ENCODE measurements around the gene HUNK. TPM values are rescaled to one million over a fixed set of nuclear protein-coding genes. Genes with fewer than 3 reads are reported as not detected.
"Not testable (repeated sequence)": the region's sequence is repeated elsewhere in the genome, so short reads cannot be mapped to it uniquely, and the experiment has no call there.

Gene HUNK
- polyA plus RNA-seq, 1 donor (not counting 4 experiments of a cell fraction or from before 2014, with no cell fraction given): 0.03 TPM

GRCh38 chr21:31945546-31945945, 72.7 kb downstream of the HUNK start:
- FAIRE-seq: no peak
- dilution Hi-C loops (cut with MboI; ENCODE audit: extremely low pct_ligation_motif_present, low sequenced_read_pairs): no loop called here
- Histone ChIP-seq H4K20me1 (ENCODE audit: control insufficient read depth, extremely low read depth, insufficient read depth, low read length) (no peaks in the 10 kb centered on the region), H3K27ac (ENCODE audit: control insufficient read depth, insufficient read depth, low read length) (no peak overlapping the region), H3K36me3 (ENCODE audit: control insufficient read depth in 2 of 2, extremely low read depth in 1 of 2, insufficient read depth in 2 of 2, low read length in 2 of 2) (no peaks in the 10 kb centered on the region), H3K9me1 (ENCODE audit: control insufficient read depth, extremely low read depth, insufficient read depth, low read length) (no peaks in the 10 kb centered on the region), H3K79me2 (ENCODE audit: control insufficient read depth, insufficient read depth, low read length) (no peaks in the 10 kb centered on the region), H3K4me1 (ENCODE audit: control insufficient read depth, extremely low read depth, insufficient read depth, low read length) (no peaks in the 10 kb centered on the region), H3K9me3 (ENCODE audit: control insufficient read depth, low read depth, low read length) (no peaks in the 10 kb centered on the region), H3K4me3 (ENCODE audit: control insufficient read depth in 2 of 3, extremely low read depth in 1 of 3, insufficient read depth in 2 of 3, low read depth in 1 of 3, low read length in 3 of 3) (no peak overlapping the region), H2AFZ (ENCODE audit: control insufficient read depth, low read length) (no peak overlapping the region), H3K4me2 (ENCODE audit: control insufficient read depth, extremely low read depth, insufficient read depth, low read depth, low read length) (no peak overlapping the region), H3K27me3 (ENCODE audit: control insufficient read depth, extremely low read depth, insufficient read depth, low read length) (no peaks in the 10 kb centered on the region), H3K9ac (ENCODE audit: control insufficient read depth, extremely low read depth, insufficient read depth, low read length) (no peak overlapping the region)
- TF ChIP-seq EZH2 (IDR thresholded peaks at IDR 0.05; ENCODE audit: low read length): no peak
- TF ChIP-seq CTCF (optimal IDR thresholded peaks at IDR 0.05 in 1 of 3, IDR thresholded peaks at IDR 0.05 in 1 of 3, conservative IDR thresholded peaks at IDR 0.05 in 1 of 3; ENCODE audit: extremely low read depth in 1 of 3, insufficient read depth in 2 of 3, low read length in 3 of 3): no peak
- no peak for DNase-seq (ENCODE audit: low read depth, low spot score)

GRCh38 chr21:31946231-31946630, 73.4 kb downstream of the HUNK start:
- Histone ChIP-seq H3K4me2 (ENCODE audit: control insufficient read depth, extremely low read depth, insufficient read depth, low read depth, low read length) (no peak overlapping the region), H3K4me1 (ENCODE audit: control insufficient read depth, extremely low read depth, insufficient read depth, low read length) (no peaks in the 10 kb centered on the region), H3K79me2 (ENCODE audit: control insufficient read depth, insufficient read depth, low read length) (no peaks in the 10 kb centered on the region), H3K9ac (ENCODE audit: control insufficient read depth, extremely low read depth, insufficient read depth, low read length) (no peak overlapping the region), H3K27ac (ENCODE audit: control insufficient read depth, insufficient read depth, low read length) (no peak overlapping the region), H3K36me3 (ENCODE audit: control insufficient read depth in 2 of 2, extremely low read depth in 1 of 2, insufficient read depth in 2 of 2, low read length in 2 of 2) (no peaks in the 10 kb centered on the region), H3K27me3 (ENCODE audit: control insufficient read depth, extremely low read depth, insufficient read depth, low read length) (no peaks in the 10 kb centered on the region), H2AFZ (ENCODE audit: control insufficient read depth, low read length) (no peak overlapping the region), H3K4me3 (ENCODE audit: control insufficient read depth in 2 of 3, extremely low read depth in 1 of 3, insufficient read depth in 2 of 3, low read depth in 1 of 3, low read length in 3 of 3) (no peak overlapping the region), H4K20me1 (ENCODE audit: control insufficient read depth, extremely low read depth, insufficient read depth, low read length) (no peaks in the 10 kb centered on the region), H3K9me1 (ENCODE audit: control insufficient read depth, extremely low read depth, insufficient read depth, low read length) (no peaks in the 10 kb centered on the region), H3K9me3 (ENCODE audit: control insufficient read depth, low read depth, low read length) (no peaks in the 10 kb centered on the region)
- no peak for TF ChIP-seq EZH2 (IDR thresholded peaks at IDR 0.05; ENCODE audit: low read length)
- no peak for TF ChIP-seq CTCF (optimal IDR thresholded peaks at IDR 0.05 in 1 of 3, IDR thresholded peaks at IDR 0.05 in 1 of 3, conservative IDR thresholded peaks at IDR 0.05 in 1 of 3; ENCODE audit: extremely low read depth in 1 of 3, insufficient read depth in 2 of 3, low read length in 3 of 3)
- dilution Hi-C loops (cut with MboI; ENCODE audit: extremely low pct_ligation_motif_present, low sequenced_read_pairs): no loop called here
- no peak for DNase-seq (ENCODE audit: low read depth, low spot score)
- FAIRE-seq: no peak

DNA sequence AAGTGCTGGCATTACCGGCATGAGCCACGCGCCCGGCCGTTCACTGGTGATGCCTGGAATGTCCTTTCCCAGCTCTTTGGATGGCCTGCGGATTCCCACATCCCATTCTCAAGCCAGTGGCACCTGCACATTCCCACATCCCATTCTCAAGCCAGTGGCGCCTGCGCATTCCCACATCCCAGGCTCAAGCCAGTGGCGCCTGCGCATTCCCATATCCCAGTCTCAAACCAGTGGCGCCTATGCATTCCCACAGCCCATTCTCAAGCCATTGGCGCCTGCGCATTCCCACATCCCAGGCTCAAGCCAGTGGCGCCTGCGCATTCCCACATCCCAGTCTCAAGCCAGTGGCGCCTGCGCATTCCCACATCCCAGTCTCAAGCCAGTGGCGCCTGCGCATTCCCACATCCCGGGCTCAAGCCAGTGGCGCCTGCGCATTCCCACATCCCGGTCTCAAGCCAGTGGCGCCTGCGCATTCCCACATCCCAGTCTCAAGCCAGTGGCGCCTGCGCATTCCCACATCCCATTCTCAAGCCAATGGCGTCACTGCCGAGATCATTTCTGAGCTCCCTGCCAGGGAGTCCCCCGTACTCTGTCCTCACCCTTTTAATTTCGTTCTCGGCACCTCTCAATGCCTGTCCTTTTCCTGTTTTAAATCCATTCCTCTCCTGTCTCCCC, 74.2 kb downstream of the HUNK start:
- H3K4me2 ChIP-seq (ENCODE audit: control insufficient read depth, extremely low read depth, insufficient read depth, low read depth, low read length): not testable (repeated sequence)

More for the DNA sequence above, 74.2 kb downstream of the HUNK start:
- H3K79me2 ChIP-seq (ENCODE audit: control insufficient read depth, insufficient read depth, low read length); H3K4me3 ChIP-seq (ENCODE audit: control insufficient read depth in 2 of 3, extremely low read depth in 1 of 3, insufficient read depth in 2 of 3, low read depth in 1 of 3, low read length in 3 of 3); H3K9ac ChIP-seq (ENCODE audit: control insufficient read depth, extremely low read depth, insufficient read depth, low read length); DNase-seq (ENCODE audit: low read depth, low spot score); dilution Hi-C loops (cut with MboI; ENCODE audit: extremely low pct_ligation_motif_present, low sequenced_read_pairs); H3K4me1 ChIP-seq (ENCODE audit: control insufficient read depth, extremely low read depth, insufficient read depth, low read length); FAIRE-seq; H2AFZ ChIP-seq (ENCODE audit: control insufficient read depth, low read length); H3K9me1 ChIP-seq (ENCODE audit: control insufficient read depth, extremely low read depth, insufficient read depth, low read length); H4K20me1 ChIP-seq (ENCODE audit: control insufficient read depth, extremely low read depth, insufficient read depth, low read length); H3K36me3 ChIP-seq (ENCODE audit: control insufficient read depth in 2 of 2, extremely low read depth in 1 of 2, insufficient read depth in 2 of 2, low read length in 2 of 2); H3K27me3 ChIP-seq (ENCODE audit: control insufficient read depth, extremely low read depth, insufficient read depth, low read length); H3K9me3 ChIP-seq (ENCODE audit: control insufficient read depth, low read depth, low read length); H3K27ac ChIP-seq (ENCODE audit: control insufficient read depth, insufficient read depth, low read length): not testable (repeated sequence)
